H1 (cell line): Measurements from ENCODE around the gene EFCAB8. TPM values are rescaled to one million over a fixed set of nuclear protein-coding genes. Genes with fewer than 3 reads are reported as not detected.

Experiments used
- CTCF ChIA-PET: fragments of 300-600 bp; sonication (Branson Sonifier 250); formaldehyde crosslinking; loops from one replicate; lab custom pipeline; 2021; ENCODE audit not compliant: partially characterized antibody; lab: Charles Lee
- POLR2A ChIA-PET: fragments of 300-600 bp; sonication (Branson Sonifier 250); formaldehyde crosslinking; loops from one replicate; lab custom pipeline; 2021; ENCODE audit warnings: inconsistent platforms; ENCODE audit not compliant: partially characterized antibody; lab: Charles Lee
- DNase-seq, 2 experiments: peaks; one replicate each; pipeline versions ENCODE4 v3.0.0 to v3.0.0-alpha.2; 2010 to 2022; ENCODE audit warnings: low spot score in 2 of 2, low read depth in 1 of 2, mixed read lengths in 1 of 2
- FAIRE-seq: peaks from 2 replicates; lab custom pipeline; 2011; peaks lifted over from hg19 to GRCh38; lab: Jason Lieb, UNC
- H2AFZ ChIP-seq: 2 replicates; pipeline ENCODE4 v1.8.1; 2012; ENCODE audit warnings: low read length, inconsistent platforms
- H2AK5ac ChIP-seq: 2 replicates; pipeline ENCODE4 v1.6.1; 2013; ENCODE audit warnings: low read depth, low read length
- H2BK120ac ChIP-seq: replicated peaks from 2 replicates; pipeline ENCODE3; 2013; ENCODE audit warnings: low read depth, low read length, inconsistent platforms
- H2BK12ac ChIP-seq: 2 replicates; pipeline ENCODE4 v1.6.1; 2013; ENCODE audit warnings: low read depth, low read length
- H2BK15ac ChIP-seq: 2 replicates; pipeline ENCODE4 v1.6.1; 2013; ENCODE audit warnings: low read length
- H2BK20ac ChIP-seq: 2 replicates; pipeline ENCODE4 v1.6.1; 2013; ENCODE audit warnings: low read length
- H2BK5ac ChIP-seq: 2 replicates; pipeline ENCODE4 v1.6.1; 2013; ENCODE audit warnings: low read depth, low read length
- H3K14ac ChIP-seq: 2 replicates; pipeline ENCODE4 v1.6.1; 2013; ENCODE audit warnings: inconsistent platforms; ENCODE audit not compliant: insufficient read length
- H3K18ac ChIP-seq: 2 replicates; pipeline ENCODE4 v1.6.1; 2013; ENCODE audit warnings: low read length; ENCODE audit errors: extremely low read depth
- H3K23ac ChIP-seq: 2 replicates; pipeline ENCODE4 v1.6.1; 2013; ENCODE audit warnings: inconsistent platforms; ENCODE audit not compliant: insufficient read length
- H3K23me2 ChIP-seq: 2 replicates; pipeline ENCODE4 v1.6.1; 2013; ENCODE audit warnings: low read depth, low read length
- H3K27ac ChIP-seq: 2 replicates; pipeline ENCODE4 v1.6.1; 2011; ENCODE audit warnings: low read depth, low read length, inconsistent platforms
- H3K27me3 ChIP-seq, 4 experiments: replicated peaks in 1 of 4; 1 replicate in 1 of 4; 2 replicates in 3 of 4; pipeline versions ENCODE4 v1.6.1 to v1.8.1; 2011 to 2013; ENCODE audit warnings: low read length in 3 of 4, mild to moderate bottlenecking in 3 of 4, inconsistent platforms in 2 of 4, mixed read lengths in 2 of 4, moderate library complexity in 1 of 4; ENCODE audit not compliant: control insufficient read depth in 3 of 4, insufficient read depth in 3 of 4; ENCODE audit errors: extremely low read depth in 1 of 4
- H3K36me3 ChIP-seq, 4 experiments: 2 replicates each; pipeline versions ENCODE4 v1.6.1 to v1.8.1; 2011 to 2013; ENCODE audit warnings: mild to moderate bottlenecking in 4 of 4, low read length in 3 of 4, moderate library complexity in 2 of 4, control low read depth in 1 of 4, inconsistent platforms in 1 of 4; ENCODE audit not compliant: insufficient read depth in 4 of 4, control insufficient read depth in 2 of 4
- H3K4ac ChIP-seq: replicated peaks from 2 replicates; pipeline ENCODE3; 2013; ENCODE audit warnings: low read length, low read depth, mixed read lengths, inconsistent platforms; ENCODE audit not compliant: insufficient read length
- H3K4me1 ChIP-seq, 4 experiments: replicated peaks in 1 of 4; 1 replicate in 1 of 4; 2 replicates in 3 of 4; pipeline versions ENCODE4 v1.6.1 to v1.8.1; 2011 to 2013; ENCODE audit warnings: low read length in 3 of 4, inconsistent platforms in 2 of 4, mixed read lengths in 1 of 4; ENCODE audit not compliant: insufficient read depth in 4 of 4, control insufficient read depth in 3 of 4
- H3K4me2 ChIP-seq, 2 experiments: 2 replicates each; pipeline versions ENCODE4 v1.6.1 to v1.8.1; 2011 to 2013; ENCODE audit warnings: low read depth in 2 of 2, low read length in 2 of 2, control low read depth in 1 of 2, inconsistent platforms in 1 of 2, mild to moderate bottlenecking in 1 of 2; ENCODE audit not compliant: insufficient read depth in 1 of 2
- H3K4me3 ChIP-seq, 4 experiments: fragments of 200-600, 300-600 bp in 1 of 4; sonication (generic), shearing (Covaris generic), sonication (Bioruptor Twin) in 1 of 4; 2 replicates each; pipeline versions ENCODE4 v1.5.1 to v1.8.1; 2011 to 2016; ENCODE audit warnings: low read length in 4 of 4, low read depth in 3 of 4, control low read depth in 2 of 4, inconsistent platforms in 2 of 4, mild to moderate bottlenecking in 2 of 4, mixed read lengths in 1 of 4, moderate library complexity in 1 of 4; ENCODE audit not compliant: insufficient read depth in 2 of 4; ENCODE audit errors: extremely low read depth in 1 of 4
- H3K56ac ChIP-seq: replicated peaks from 2 replicates; pipeline ENCODE3; 2013; ENCODE audit warnings: low read depth, mild to moderate bottlenecking, mixed read lengths, low read length, inconsistent platforms; ENCODE audit not compliant: insufficient read length
- H3K79me1 ChIP-seq: 2 replicates; pipeline ENCODE4 v1.6.1; 2013; ENCODE audit warnings: low read depth, low read length, control low read depth
- H3K79me2 ChIP-seq, 2 experiments: 2 replicates each; pipeline versions ENCODE4 v1.6.1 to v1.8.1; 2012 to 2013; ENCODE audit warnings: low read length in 2 of 2, mild to moderate bottlenecking in 2 of 2, inconsistent platforms in 1 of 2; ENCODE audit not compliant: insufficient read depth in 2 of 2, control insufficient read depth in 1 of 2
- H3K9ac ChIP-seq, 4 experiments: replicated peaks in 1 of 4; 1 replicate in 1 of 4; 2 replicates in 3 of 4; pipeline versions ENCODE4 v1.6.1 to v1.8.1; 2011 to 2013; ENCODE audit warnings: low read depth in 3 of 4, low read length in 3 of 4, control low read depth in 2 of 4, mild to moderate bottlenecking in 2 of 4, moderate library complexity in 2 of 4, inconsistent platforms in 1 of 4; ENCODE audit errors: extremely low read depth in 1 of 4
- H3K9me3 ChIP-seq, 2 experiments: 2 replicates each; pipeline versions ENCODE4 v1.6.1 to v1.8.1; 2012 to 2013; ENCODE audit warnings: mild to moderate bottlenecking in 2 of 2, moderate library complexity in 2 of 2, control low read depth in 1 of 2, inconsistent platforms in 1 of 2, low read depth in 1 of 2, low read length in 1 of 2, mixed read lengths in 1 of 2; ENCODE audit not compliant: insufficient read depth in 2 of 2
- H4K20me1 ChIP-seq, 2 experiments: replicated peaks in 1 of 2; 2 replicates each; pipeline versions ENCODE3 to v1.8.1; 2011 to 2013; ENCODE audit warnings: inconsistent platforms in 2 of 2, low read length in 2 of 2, mild to moderate bottlenecking in 1 of 2; ENCODE audit not compliant: insufficient read depth in 2 of 2, control insufficient read depth in 1 of 2
- H4K5ac ChIP-seq: 2 replicates; pipeline ENCODE4 v1.6.1; 2013; ENCODE audit warnings: low read length, low read depth, mixed read lengths, inconsistent platforms; ENCODE audit not compliant: insufficient read length
- H4K8ac ChIP-seq: 2 replicates; pipeline ENCODE4 v1.8.0; 2013; ENCODE audit warnings: mild to moderate bottlenecking, moderate library complexity, low read length, inconsistent platforms; ENCODE audit not compliant: insufficient read depth; ENCODE audit errors: extremely low read depth
- H4K91ac ChIP-seq: replicated peaks from 2 replicates; pipeline ENCODE3; 2013; ENCODE audit warnings: low read length, mixed read lengths, inconsistent platforms; ENCODE audit not compliant: insufficient read length
- EGR1 ChIP-seq: IDR thresholded peaks from 2 replicates; pipeline ENCODE4 v1.6.1; 2011; ENCODE audit warnings: low read depth, low read length, borderline replicate concordance
- EP300 ChIP-seq, 2 experiments: IDR thresholded peaks; 1 replicate in 1 of 2; 2 replicates in 1 of 2; pipeline ENCODE4 v1.6.1; 2011 to 2012; ENCODE audit warnings: low read depth in 2 of 2, low read length in 2 of 2, mild to moderate bottlenecking in 2 of 2, borderline replicate concordance in 1 of 2, inconsistent platforms in 1 of 2, moderate library complexity in 1 of 2
- GTF2F1 ChIP-seq: IDR thresholded peaks from 2 replicates; pipeline ENCODE4 v1.6.1; 2012; ENCODE audit warnings: low read depth, low read length, improper control_type of control experiment, borderline replicate concordance
- HDAC6 ChIP-seq: IDR thresholded peaks from one replicate; pipeline ENCODE4 v1.7.1; 2012; ENCODE audit warnings: low read depth, mild to moderate bottlenecking, inconsistent platforms, low read length, moderate library complexity
- KDM4A ChIP-seq: IDR thresholded peaks from one replicate; pipeline ENCODE4 v1.7.1; 2012; ENCODE audit warnings: low read depth, mild to moderate bottlenecking, moderate library complexity, low read length, inconsistent platforms; ENCODE audit not compliant: severe bottlenecking
- POLR2A ChIP-seq, 2 experiments: IDR thresholded peaks; 1 replicate in 1 of 2; 2 replicates in 1 of 2; pipeline ENCODE4 v1.6.1; 2011; ENCODE audit warnings: low read depth in 2 of 2, low read length in 2 of 2, mild to moderate bottlenecking in 2 of 2; ENCODE audit errors: control extremely low read depth in 1 of 2
- TBP ChIP-seq: IDR thresholded peaks from 2 replicates; pipeline ENCODE4 v1.6.1; 2011; ENCODE audit warnings: low read depth, low read length, improper control_type of control experiment
- WGBS, 2 experiments: shearing (Covaris generic) in 1 of 2; methylation state at CpG; one replicate each; pipeline versions ENCODE4 v1.1.6 to v1.1.7; 2013 to 2015; ENCODE audit warnings: low lambda C conversion rate in 2 of 2, mixed read lengths in 2 of 2, inconsistent platforms in 1 of 2, low coverage in 1 of 2, missing lambda C conversion rate in 1 of 2; ENCODE audit not compliant: insufficient replicate concordance in 2 of 2, insufficient coverage in 1 of 2, insufficient read length in 1 of 2; ENCODE audit errors: extremely low coverage in 1 of 2, missing lambda C conversion rate in 1 of 2; 5-methylcytosine and 5-hydroxymethylcytosine counted together
- polyA plus RNA-seq, 7 experiments: library from polyadenylated mRNA; depleted of rRNA in 3 of 7; stranded (reverse) in 5 of 7; unstranded in 2 of 7; fragments of >200 nt in 5 of 7; fragments of 200-250 nt in 2 of 7; gene quantifications; 1 replicate in 5 of 7; 2 replicates in 1 of 7; 4 replicates in 1 of 7; pipeline versions ENCODE4 v1.2.1 to v1.2.3, GENCODE V29; 2011 to 2013; ENCODE audit warnings: missing spikeins in 2 of 7, mixed read lengths in 2 of 7
- total RNA-seq: library from RNA; stranded (reverse); fragmentation: NEBNext Ultra II Directional; extraction: Animal tissue kit (Norgen Biotek cat#: 25700); gene quantifications from 2 replicates; pipeline ENCODE4 v1.2.1, GENCODE V29; 2021
- TF ChIP-seq, protein P1 (sequence below): IDR thresholded peaks from 2 replicates; pipeline ENCODE4 v1.6.1; 2012; ENCODE audit warnings: low read length, inconsistent platforms
- TF ChIP-seq, protein P2 (sequence below), 3 experiments: IDR thresholded peaks; 1 replicate in 2 of 3; 2 replicates in 1 of 3; pipeline versions ENCODE4 v1.5.1 to v1.6.1; 2011; ENCODE audit warnings: low read length in 3 of 3, mild to moderate bottlenecking in 3 of 3, inconsistent platforms in 2 of 3, low read depth in 1 of 3, moderate library complexity in 1 of 3; ENCODE audit not compliant: insufficient read depth in 1 of 3; ENCODE audit errors: control extremely low read depth in 1 of 3

Gene EFCAB8
- total and polyA plus RNA-seq, 2 of the 8 experiments (the other 6 are each of a cell fraction or from before 2014, with no cell fraction given): 0.06 to 0.20 TPM

DNA sequence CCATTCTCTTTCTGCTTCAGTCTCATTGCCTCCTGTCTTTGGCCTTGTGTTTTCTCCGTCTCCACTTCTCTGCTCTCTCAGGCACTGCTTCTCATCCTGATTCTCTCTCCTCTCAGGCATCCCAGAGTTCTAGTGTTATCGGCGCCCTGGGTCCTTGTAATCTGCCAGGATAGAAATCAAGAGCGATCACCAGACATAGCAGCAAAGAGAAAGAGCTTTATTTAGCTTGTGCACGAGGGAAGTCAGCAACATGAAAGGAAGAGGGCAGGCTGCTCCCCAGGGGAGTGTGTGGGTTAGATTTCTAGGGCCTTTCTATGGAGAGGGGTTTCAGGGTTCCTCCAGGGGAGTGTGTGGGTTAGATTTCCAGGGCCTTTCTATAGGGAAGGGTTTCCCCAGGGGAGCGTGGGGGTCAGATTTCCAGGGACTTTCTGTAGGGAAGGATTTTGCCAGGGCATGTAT, 113.0 kb downstream of the EFCAB8 start:
- H3K9me3 ChIP-seq: peaks cover 4 to 5% of the 10 kb centered on the region in 2 experiments; a peak in 3 of 4 replicates
- no peaks in the 10 kb centered on the region; the same call in 1 of the 2 replicates for H3K79me1 ChIP-seq
- POLR2A ChIA-PET: no interaction called here
- H2BK20ac ChIP-seq: peak overlapping the region; percentile 98; the same call in 1 of the 2 replicates
- no peaks in the 10 kb centered on the region for H3K79me2 ChIP-seq
- no peak overlapping the region for H3K56ac ChIP-seq
- peak overlapping the region; percentile 92 for H4K91ac ChIP-seq
- peak overlapping the region; percentile 76; the same call in 1 of the 2 replicates for H3K18ac ChIP-seq
- no peaks in the 10 kb centered on the region for H3K36me3 ChIP-seq
- DNase-seq: peak in 1 of 2 experiments; percentile 46
- H3K4ac ChIP-seq: no peak overlapping the region
- H2BK15ac ChIP-seq: peak overlapping the region; percentile 61; the same call in 1 of the 2 replicates
- H3K4me3 ChIP-seq: no peak overlapping the region
- FAIRE-seq: no peak
- H2AK5ac ChIP-seq: no peak overlapping the region
- no peak overlapping the region for H4K8ac ChIP-seq
- no peak overlapping the region for H3K4me2 ChIP-seq
- no peaks in the 10 kb centered on the region for H3K23me2 ChIP-seq
- H3K9ac ChIP-seq: no peak overlapping the region
- H3K27me3 ChIP-seq: no peaks in the 10 kb centered on the region
- no peak overlapping the region for H3K27ac ChIP-seq
- H3K4me1 ChIP-seq: peaks cover 10 to 25% (median 16%) of the 10 kb centered on the region in 4 experiments
- H3K14ac ChIP-seq: no peak overlapping the region
- peak overlapping the region; percentile 82 for H2AFZ ChIP-seq
- no peak overlapping the region for H4K5ac ChIP-seq
- H2BK12ac ChIP-seq: peak overlapping the region; percentile 91; the same call in 1 of the 2 replicates
- no peak overlapping the region for H3K23ac ChIP-seq
- H2BK120ac ChIP-seq: peak overlapping the region; percentile 94
- H2BK5ac ChIP-seq: peak overlapping the region; percentile 54; the same call in 1 of the 2 replicates
- 58% methylated on average over 6 of the region's 6 CpGs; no CpG with 5 or more reads in 1 of the 2 experiments for WGBS, 2 experiments
- CTCF ChIA-PET: interaction anchor here (1.2 to 2.2 kb wide), 4 partner anchors 19 to 48 kb away, joined by 3 to 11 read pairs (median 5); partner anchors contain the start of gene SUN5
- H4K20me1 ChIP-seq: no peaks in the 10 kb centered on the region
- TF ChIP-seq HDAC6 (no peak), TBP (no peak), KDM4A (no peak), POLR2A (IDR thresholded peaks at IDR 0.05; ENCODE audit: control extremely low read depth in 1 of 2, low read depth in 2 of 2, low read length in 2 of 2) (no peak), GTF2F1 (no peak), EP300 (IDR thresholded peaks at IDR 0.05; ENCODE audit: borderline replicate concordance in 1 of 2, low read depth in 2 of 2, low read length in 2 of 2) (no peak), EGR1 (no peak)
- TF ChIP-seq, protein P1, sequence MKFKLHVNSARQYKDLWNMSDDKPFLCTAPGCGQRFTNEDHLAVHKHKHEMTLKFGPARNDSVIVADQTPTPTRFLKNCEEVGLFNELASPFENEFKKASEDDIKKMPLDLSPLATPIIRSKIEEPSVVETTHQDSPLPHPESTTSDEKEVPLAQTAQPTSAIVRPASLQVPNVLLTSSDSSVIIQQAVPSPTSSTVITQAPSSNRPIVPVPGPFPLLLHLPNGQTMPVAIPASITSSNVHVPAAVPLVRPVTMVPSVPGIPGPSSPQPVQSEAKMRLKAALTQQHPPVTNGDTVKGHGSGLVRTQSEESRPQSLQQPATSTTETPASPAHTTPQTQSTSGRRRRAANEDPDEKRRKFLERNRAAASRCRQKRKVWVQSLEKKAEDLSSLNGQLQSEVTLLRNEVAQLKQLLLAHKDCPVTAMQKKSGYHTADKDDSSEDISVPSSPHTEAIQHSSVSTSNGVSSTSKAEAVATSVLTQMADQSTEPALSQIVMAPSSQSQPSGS: no peak
- TF ChIP-seq, protein P2, sequence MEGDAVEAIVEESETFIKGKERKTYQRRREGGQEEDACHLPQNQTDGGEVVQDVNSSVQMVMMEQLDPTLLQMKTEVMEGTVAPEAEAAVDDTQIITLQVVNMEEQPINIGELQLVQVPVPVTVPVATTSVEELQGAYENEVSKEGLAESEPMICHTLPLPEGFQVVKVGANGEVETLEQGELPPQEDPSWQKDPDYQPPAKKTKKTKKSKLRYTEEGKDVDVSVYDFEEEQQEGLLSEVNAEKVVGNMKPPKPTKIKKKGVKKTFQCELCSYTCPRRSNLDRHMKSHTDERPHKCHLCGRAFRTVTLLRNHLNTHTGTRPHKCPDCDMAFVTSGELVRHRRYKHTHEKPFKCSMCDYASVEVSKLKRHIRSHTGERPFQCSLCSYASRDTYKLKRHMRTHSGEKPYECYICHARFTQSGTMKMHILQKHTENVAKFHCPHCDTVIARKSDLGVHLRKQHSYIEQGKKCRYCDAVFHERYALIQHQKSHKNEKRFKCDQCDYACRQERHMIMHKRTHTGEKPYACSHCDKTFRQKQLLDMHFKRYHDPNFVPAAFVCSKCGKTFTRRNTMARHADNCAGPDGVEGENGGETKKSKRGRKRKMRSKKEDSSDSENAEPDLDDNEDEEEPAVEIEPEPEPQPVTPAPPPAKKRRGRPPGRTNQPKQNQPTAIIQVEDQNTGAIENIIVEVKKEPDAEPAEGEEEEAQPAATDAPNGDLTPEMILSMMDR (IDR thresholded peaks at IDR 0.05; ENCODE audit: control extremely low read depth in 1 of 3, insufficient read depth in 1 of 3, low read depth in 1 of 3, low read length in 3 of 3): no peak
